GM12878 (cell line): Measurements from ENCODE around the gene LRRTM3. TPM values are rescaled to one million over a fixed set of nuclear protein-coding genes. Genes with fewer than 3 reads are reported as not detected.

ENCODE experiments used
- ATAC-seq: fragments of 200-7000 bp; cut with Tn5 transposase; 3 replicates; pipeline ENCODE4 v1.9.1; 2020; ENCODE audit warnings: mild to moderate bottlenecking, moderate library complexity
- BruUV-seq: library from RNA; stranded (reverse); fragments of 400-500 nt; replicated peaks from 2 replicates; lab custom pipeline; 2021; lab: Mats Ljungman, UMichigan
- CTCF ChIA-PET: fragments of 300-600 bp; sonication (Branson Sonifier 250); formaldehyde crosslinking; extraction: SDS; loops from one replicate; lab custom pipeline; 2021; ENCODE audit warnings: inconsistent platforms; lab: Yijun Ruan, JAX
- POLR2A ChIA-PET: fragments of 350-600 bp; formaldehyde crosslinking; extraction: SDS; loops from one replicate; lab custom pipeline; 2021; ENCODE audit warnings: inconsistent platforms; lab: Charles Lee
- RAD21 ChIA-PET: fragments of 300-600 bp; sonication (Branson Sonifier 250); formaldehyde crosslinking; loops from one replicate; lab custom pipeline; 2023; ENCODE audit warnings: antibody characterized with exemption; ENCODE audit not compliant: unreplicated experiment; lab: Charles Lee
- SMC1A ChIA-PET: fragments of 300-600 bp; sonication (Branson Sonifier 250); formaldehyde crosslinking; loops from one replicate; lab custom pipeline; 2023; ENCODE audit not compliant: unreplicated experiment, uncharacterized antibody; lab: Charles Lee
- DNase-seq: peaks from one replicate; pipeline ENCODE4 v3.0.0-alpha.2; 2011; ENCODE audit warnings: low read depth, low spot score
- FAIRE-seq: peaks from 3 replicates; lab custom pipeline; 2011; peaks lifted over from hg19 to GRCh38; lab: Jason Lieb, UNC
- H2AFZ ChIP-seq: 2 replicates; pipeline ENCODE4 v1.6.0; 2011; ENCODE audit warnings: low read depth, low read length, control low read depth; ENCODE audit not compliant: control insufficient read depth
- H3K27ac ChIP-seq: 2 replicates; pipeline ENCODE4 v1.5.1; 2011; ENCODE audit warnings: control low read depth; ENCODE audit not compliant: control insufficient read depth, insufficient read depth
- H3K27me3 ChIP-seq, 2 experiments: replicated peaks in 1 of 2; 2 replicates each; pipeline versions ENCODE4 v1.6.0 to v1.6.1; 2011; ENCODE audit warnings: low read length in 1 of 2; ENCODE audit not compliant: control insufficient read depth in 2 of 2, insufficient read depth in 2 of 2
- H3K36me3 ChIP-seq, 2 experiments: 2 replicates each; pipeline ENCODE4 v1.5.1; 2011; ENCODE audit warnings: low read length in 1 of 2; ENCODE audit not compliant: control insufficient read depth in 2 of 2, insufficient read depth in 2 of 2
- H3K4me1 ChIP-seq: 2 replicates; pipeline ENCODE4 v1.6.1; 2011; ENCODE audit warnings: mild to moderate bottlenecking, low read length, moderate library complexity, mixed read lengths; ENCODE audit not compliant: control insufficient read depth, insufficient read depth
- H3K4me2 ChIP-seq: 2 replicates; pipeline ENCODE4 v1.6.0; 2011; ENCODE audit warnings: control low read depth; ENCODE audit not compliant: control insufficient read depth, insufficient read depth
- H3K4me3 ChIP-seq: fragments of 200-600 bp; sonication (generic); 2 replicates; pipeline ENCODE4 v1.5.1; 2016
- H3K79me2 ChIP-seq: 2 replicates; pipeline ENCODE4 v1.6.0; 2011; ENCODE audit warnings: low read length; ENCODE audit not compliant: control insufficient read depth, insufficient read depth
- H3K9ac ChIP-seq: 2 replicates; pipeline ENCODE4 v1.8.0; 2011; ENCODE audit warnings: low read length, control low read depth, mixed read lengths; ENCODE audit not compliant: control insufficient read depth, insufficient read depth
- H3K9me3 ChIP-seq: replicated peaks from 3 replicates; pipeline ENCODE4 v1.5.1; 2011; ENCODE audit warnings: mild to moderate bottlenecking, low read length; ENCODE audit not compliant: control insufficient read depth, insufficient read depth
- H4K20me1 ChIP-seq: 2 replicates; pipeline ENCODE4 v1.6.0; 2011; ENCODE audit not compliant: control insufficient read depth, insufficient read depth
- BACH1 ChIP-seq: fragments of 450-650 bp; IDR thresholded peaks from 2 replicates; pipeline ENCODE4 v1.6.1; 2017; ENCODE audit warnings: mild to moderate bottlenecking, borderline replicate concordance
- BCL3 ChIP-seq: IDR thresholded peaks from 2 replicates; pipeline ENCODE4 v1.6.1; 2011; ENCODE audit warnings: borderline replicate concordance, low read depth, mild to moderate bottlenecking, moderate library complexity, low read length; ENCODE audit not compliant: insufficient read depth, poor library complexity, severe bottlenecking
- CBFB ChIP-seq: IDR thresholded peaks from 2 replicates; pipeline ENCODE4 v1.6.1; 2016; ENCODE audit warnings: antibody characterized with exemption, low read depth
- DPF2 ChIP-seq: fragments of 450-650 bp; IDR thresholded peaks from 2 replicates; pipeline ENCODE4 v1.6.1; 2017; ENCODE audit warnings: mild to moderate bottlenecking
- E2F8 ChIP-seq: fragments of 450-650 bp; IDR thresholded peaks from 2 replicates; pipeline ENCODE4 v1.6.1; 2018; ENCODE audit warnings: mild to moderate bottlenecking, low read depth, moderate library complexity; ENCODE audit not compliant: partially characterized antibody
- ESRRA ChIP-seq: IDR thresholded peaks from 2 replicates; pipeline ENCODE4 v1.6.1; 2012; ENCODE audit warnings: mild to moderate bottlenecking, low read length, improper control_type of control experiment
- HDGF ChIP-seq: fragments of 450-650 bp; IDR thresholded peaks from 2 replicates; pipeline ENCODE4 v1.6.1; 2016; ENCODE audit warnings: antibody characterized with exemption
- IRF4 ChIP-seq: IDR thresholded peaks from 2 replicates; pipeline ENCODE4 v1.6.1; 2011; ENCODE audit warnings: low read depth, low read length
- MAX ChIP-seq: IDR thresholded peaks from 2 replicates; pipeline ENCODE4 v1.6.1; 2012; ENCODE audit warnings: low read depth, low read length, improper control_type of control experiment
- MXI1 ChIP-seq: fragments of 150-350 bp; IDR thresholded peaks from 2 replicates; pipeline ENCODE4 v1.6.1; 2011; ENCODE audit warnings: low read depth, mild to moderate bottlenecking, inconsistent platforms, low read length, improper control_type of control experiment
- PAX8 ChIP-seq: fragments of 450-650 bp; IDR thresholded peaks from 2 replicates; pipeline ENCODE4 v1.6.1; 2017; ENCODE audit warnings: mild to moderate bottlenecking, moderate library complexity
- REST ChIP-seq: IDR thresholded peaks from 2 replicates; pipeline ENCODE4 v1.6.1; 2012; ENCODE audit warnings: mild to moderate bottlenecking, low read depth, low read length
- SREBF2 ChIP-seq: IDR thresholded peaks from 2 replicates; pipeline ENCODE4 v1.6.1; 2012; ENCODE audit warnings: mild to moderate bottlenecking, low read length
- TCF3 ChIP-seq: IDR thresholded peaks from 2 replicates; pipeline ENCODE4 v1.6.1; 2012; ENCODE audit warnings: low read depth, mild to moderate bottlenecking, low read length, borderline replicate concordance; ENCODE audit not compliant: insufficient read depth
- TCF7 ChIP-seq: IDR thresholded peaks from 2 replicates; pipeline ENCODE4 v1.6.1; 2014; ENCODE audit warnings: antibody characterized with exemption, borderline replicate concordance
- ZBED1 ChIP-seq: IDR thresholded peaks from 2 replicates; pipeline ENCODE4 v1.6.1; 2016; ENCODE audit warnings: borderline replicate concordance
- ZNF207 ChIP-seq: fragments of 450-650 bp; IDR thresholded peaks from 2 replicates; pipeline ENCODE4 v1.6.1; 2014; ENCODE audit warnings: antibody characterized with exemption, mild to moderate bottlenecking, borderline replicate concordance
- ZZZ3 ChIP-seq: IDR thresholded peaks from 2 replicates; pipeline ENCODE4 v1.6.1; 2011; ENCODE audit warnings: low read depth; ENCODE audit not compliant: control insufficient read depth, insufficient read length
- WGBS: methylation state at CpG from one replicate; pipeline ENCODE4 v1.1.6; 2016; ENCODE audit warnings: low lambda C conversion rate; ENCODE audit not compliant: insufficient replicate concordance, insufficient coverage; ENCODE audit errors: missing lambda C conversion rate; 5-methylcytosine and 5-hydroxymethylcytosine counted together
- in situ Hi-C: fragments of 300-500 bp; cut with MboI; formaldehyde crosslinking; loops from 9 replicates; pipeline ENCODE4 v1.14.3; 2018; ENCODE audit warnings: mixed read lengths
- intact Hi-C: fragments of 100-400 bp; cut with micrococcal nuclease; formaldehyde crosslinking; loops from one replicate; pipeline ENCODE4 v1.14.2; 2022; ENCODE audit not compliant: unreplicated experiment
- polyA plus RNA-seq, 11 experiments: library from polyadenylated mRNA; depleted of rRNA in 4 of 11; unstranded in 6 of 11; stranded (reverse) in 5 of 11; fragments of >200 nt; fragmentation: Nextera tagmentation in 4 of 11; fragmentation: Illumina TruSeq in 1 of 11; extraction: Ambion mirVana in 4 of 11; extraction: Trizol in 1 of 11; gene quantifications; 1 replicate in 1 of 11; 2 replicates in 10 of 11; pipeline versions ENCODE4 v1.2.1 to v1.2.3, GENCODE V29; 2011 to 2016; ENCODE audit warnings: inconsistent platforms in 2 of 11, missing spikeins in 2 of 11, low read depth in 1 of 11
- total RNA-seq, 4 experiments: library from RNA; depleted of rRNA in 3 of 4; stranded (reverse); fragments of >200 nt in 3 of 4; fragmentation: Illumina TruSeq in 1 of 4; extraction: Trizol in 1 of 4; gene quantifications; 2 replicates each; pipeline versions ENCODE4 v1.2.1 to v1.2.3, GENCODE V29; 2013 to 2021

LRRTM3 gene
- total and polyA plus RNA-seq, 10 of the 15 experiments (the other 5 are each of a cell fraction or from before 2014, with no cell fraction given) = not detected

- TF ChIP-seq E2F8 (no peak), IRF4 (no peak), TCF7 (no peak), HDGF (no peak), BACH1 (no peak), PAX8 (no peak), BCL3 (no peak), ZNF207 (no peak), MAX (no peak)
These were observed 189.1 kb downstream of the LRRTM3 start (continued) for GRCh38 chr10:67114945-67115344.

- H3K4me3 ChIP-seq = no peak overlapping the region
- no peak overlapping the region for H3K27ac ChIP-seq
- H3K9me3 ChIP-seq = no peaks in the 10 kb centered on the region
- ChIA-PET CTCF (no interaction called here), RAD21 (interaction anchor here (1.2 kb wide), 1 partner anchor 164 kb away, joined by 3 read pairs; no protein-coding TSS in a partner anchor), POLR2A (no interaction called here), SMC1A (interaction anchor here (0.8 to 2.8 kb wide), 2 partner anchors 8 to 22 kb away, joined by 3 to 9 read pairs; no protein-coding TSS in a partner anchor)
- in situ Hi-C loops = no loop called here
- BruUV-seq = no TSS peak
- H2AFZ ChIP-seq = no peak overlapping the region
- DNase-seq (no peak), FAIRE-seq (no peak), ATAC-seq (no peak)
- intact Hi-C loops = no loop called here
- no peaks in the 10 kb centered on the region for H3K4me1 ChIP-seq
- H3K4me2 ChIP-seq = no peak overlapping the region
- no peaks in the 10 kb centered on the region for H3K27me3 ChIP-seq
- H3K9ac ChIP-seq = no peak overlapping the region
- no peaks in the 10 kb centered on the region for H3K36me3 ChIP-seq
- no peaks in the 10 kb centered on the region for H3K79me2 ChIP-seq
- 0% methylated on average over 1 of the region's 1 CpG for WGBS
- no peaks in the 10 kb centered on the region for H4K20me1 ChIP-seq
- no peak for TF ChIP-seq SREBF2
- TF ChIP-seq ZBED1 = no peak
- TF ChIP-seq REST = no peak
- TF ChIP-seq ESRRA = no peak
- no peak for TF ChIP-seq ZZZ3
- TF ChIP-seq CBFB = no peak
- TF ChIP-seq MXI1 = no peak
- TF ChIP-seq TCF3 = no peak
- no peak for TF ChIP-seq PAX8
- no peak for TF ChIP-seq DPF2
These were observed 190.1 kb downstream of the LRRTM3 start for GRCh38 chr10:67115972-67116371.
